ENCODE measurements around the gene PNCK. TPM values are rescaled to one million over a fixed set of nuclear protein-coding genes. Genes with fewer than 3 reads are reported as not detected.
"Not testable (repeated sequence)": the region's sequence is repeated elsewhere in the genome, so short reads cannot be mapped to it uniquely, and the experiment has no call there.

Gene PNCK
- total RNA-seq, 1 experiment from 2014 or later = not detected

DNA sequence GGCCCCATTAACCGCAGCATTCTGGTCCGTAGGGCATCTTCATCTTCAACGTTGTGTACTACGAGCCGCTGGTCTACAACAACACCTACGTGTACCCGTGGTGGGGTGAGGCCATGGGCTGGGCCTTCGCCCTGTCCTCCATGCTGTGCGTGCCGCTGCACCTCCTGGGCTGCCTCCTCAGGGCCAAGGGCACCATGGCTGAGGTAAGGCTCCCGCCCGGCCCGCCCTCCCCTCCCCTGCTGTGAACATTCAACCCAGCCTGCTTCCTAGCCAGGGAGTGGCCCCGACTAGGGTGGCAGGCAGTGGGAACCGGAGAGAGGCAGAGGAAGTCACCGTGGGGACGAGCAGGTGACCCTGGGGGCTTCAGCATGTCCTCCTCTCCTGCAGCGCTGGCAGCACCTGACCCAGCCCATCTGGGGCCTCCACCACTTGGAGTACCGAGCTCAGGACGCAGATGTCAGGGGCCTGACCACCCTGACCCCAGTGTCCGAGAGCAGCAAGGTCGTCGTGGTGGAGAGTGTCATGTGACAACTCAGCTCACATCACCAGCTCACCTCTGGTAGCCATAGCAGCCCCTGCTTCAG lies 21.2 kb upstream of the PNCK start:
- no TSS peak for BruUV-seq (replicated peaks)
- Histone ChIP-seq H3K4me3 (ENCODE audit: low read depth, low read length) (no peak overlapping the region), H3K27me3 (replicated peaks; ENCODE audit: control insufficient read depth, insufficient read depth, low read length) (no peaks in the 10 kb centered on the region), H3K4me1 (no peaks in the 10 kb centered on the region), H3K9me3 (no peaks in the 10 kb centered on the region), H3K36me3 (ENCODE audit: control insufficient read depth, insufficient read depth, low read length) (no peaks in the 10 kb centered on the region)
- Mint-ChIP-seq H3K4me3 (ENCODE audit: unreplicated experiment) (no peak overlapping the region), H3K9me3 (ENCODE audit: unreplicated experiment) (no peaks in the 10 kb centered on the region), H3K27ac (ENCODE audit: unreplicated experiment) (no peak overlapping the region), H3K4me1 (ENCODE audit: low read depth, unreplicated experiment) (no peaks in the 10 kb centered on the region), H3K27me3 (ENCODE audit: insufficient read depth, unreplicated experiment) (no peaks in the 10 kb centered on the region), H3K36me3 (ENCODE audit: insufficient read depth, unreplicated experiment) (peaks cover 34% of the 10 kb centered on the region)
- DNase-seq = no peak
- CTCF ChIA-PET = no interaction called here
- intact Hi-C loops (cut with micrococcal nuclease; ENCODE audit: unreplicated experiment) = no loop called here
- POLR2A ChIA-PET = no interaction called here
- TF ChIP-seq, protein P1, sequence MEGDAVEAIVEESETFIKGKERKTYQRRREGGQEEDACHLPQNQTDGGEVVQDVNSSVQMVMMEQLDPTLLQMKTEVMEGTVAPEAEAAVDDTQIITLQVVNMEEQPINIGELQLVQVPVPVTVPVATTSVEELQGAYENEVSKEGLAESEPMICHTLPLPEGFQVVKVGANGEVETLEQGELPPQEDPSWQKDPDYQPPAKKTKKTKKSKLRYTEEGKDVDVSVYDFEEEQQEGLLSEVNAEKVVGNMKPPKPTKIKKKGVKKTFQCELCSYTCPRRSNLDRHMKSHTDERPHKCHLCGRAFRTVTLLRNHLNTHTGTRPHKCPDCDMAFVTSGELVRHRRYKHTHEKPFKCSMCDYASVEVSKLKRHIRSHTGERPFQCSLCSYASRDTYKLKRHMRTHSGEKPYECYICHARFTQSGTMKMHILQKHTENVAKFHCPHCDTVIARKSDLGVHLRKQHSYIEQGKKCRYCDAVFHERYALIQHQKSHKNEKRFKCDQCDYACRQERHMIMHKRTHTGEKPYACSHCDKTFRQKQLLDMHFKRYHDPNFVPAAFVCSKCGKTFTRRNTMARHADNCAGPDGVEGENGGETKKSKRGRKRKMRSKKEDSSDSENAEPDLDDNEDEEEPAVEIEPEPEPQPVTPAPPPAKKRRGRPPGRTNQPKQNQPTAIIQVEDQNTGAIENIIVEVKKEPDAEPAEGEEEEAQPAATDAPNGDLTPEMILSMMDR (IDR thresholded peaks at IDR 0.05; ENCODE audit: insufficient read depth in 1 of 2, low read depth in 1 of 2, low read length in 1 of 2, severe bottlenecking in 1 of 2, unreplicated experiment in 1 of 2) = no peak

DNA sequence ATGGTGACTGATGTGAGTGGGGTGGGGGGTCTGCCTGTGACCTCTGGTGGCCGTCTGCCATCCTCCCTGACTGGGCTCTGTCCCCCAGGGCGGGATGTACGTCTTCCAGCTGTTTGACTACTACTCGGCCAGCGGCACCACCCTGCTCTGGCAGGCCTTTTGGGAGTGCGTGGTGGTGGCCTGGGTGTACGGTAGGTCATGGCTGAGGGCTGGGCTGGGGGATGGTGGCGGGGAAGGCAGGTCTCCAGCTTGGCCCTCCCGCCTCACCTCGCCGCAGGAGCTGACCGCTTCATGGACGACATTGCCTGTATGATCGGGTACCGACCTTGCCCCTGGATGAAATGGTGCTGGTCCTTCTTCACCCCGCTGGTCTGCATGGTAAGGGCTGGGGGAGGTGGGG lies 20.6 kb upstream of the PNCK start:
- H3K4me1 ChIP-seq; H3K36me3 ChIP-seq (ENCODE audit: control insufficient read depth, insufficient read depth, low read length); H3K4me3 Mint-ChIP-seq (ENCODE audit: unreplicated experiment); BruUV-seq (replicated peaks); CTCF ChIA-PET; intact Hi-C loops (cut with micrococcal nuclease; ENCODE audit: unreplicated experiment); DNase-seq; H3K27me3 Mint-ChIP-seq (ENCODE audit: insufficient read depth, unreplicated experiment); H3K4me1 Mint-ChIP-seq (ENCODE audit: low read depth, unreplicated experiment); H3K4me3 ChIP-seq (ENCODE audit: low read depth, low read length); H3K9me3 Mint-ChIP-seq (ENCODE audit: unreplicated experiment); H3K9me3 ChIP-seq; H3K27ac Mint-ChIP-seq (ENCODE audit: unreplicated experiment); H3K27me3 ChIP-seq (replicated peaks; ENCODE audit: control insufficient read depth, insufficient read depth, low read length); POLR2A ChIA-PET: not testable (repeated sequence)
- H3K36me3 Mint-ChIP-seq (ENCODE audit: insufficient read depth, unreplicated experiment) = peaks cover 37% of the 10 kb centered on the region

DNA sequence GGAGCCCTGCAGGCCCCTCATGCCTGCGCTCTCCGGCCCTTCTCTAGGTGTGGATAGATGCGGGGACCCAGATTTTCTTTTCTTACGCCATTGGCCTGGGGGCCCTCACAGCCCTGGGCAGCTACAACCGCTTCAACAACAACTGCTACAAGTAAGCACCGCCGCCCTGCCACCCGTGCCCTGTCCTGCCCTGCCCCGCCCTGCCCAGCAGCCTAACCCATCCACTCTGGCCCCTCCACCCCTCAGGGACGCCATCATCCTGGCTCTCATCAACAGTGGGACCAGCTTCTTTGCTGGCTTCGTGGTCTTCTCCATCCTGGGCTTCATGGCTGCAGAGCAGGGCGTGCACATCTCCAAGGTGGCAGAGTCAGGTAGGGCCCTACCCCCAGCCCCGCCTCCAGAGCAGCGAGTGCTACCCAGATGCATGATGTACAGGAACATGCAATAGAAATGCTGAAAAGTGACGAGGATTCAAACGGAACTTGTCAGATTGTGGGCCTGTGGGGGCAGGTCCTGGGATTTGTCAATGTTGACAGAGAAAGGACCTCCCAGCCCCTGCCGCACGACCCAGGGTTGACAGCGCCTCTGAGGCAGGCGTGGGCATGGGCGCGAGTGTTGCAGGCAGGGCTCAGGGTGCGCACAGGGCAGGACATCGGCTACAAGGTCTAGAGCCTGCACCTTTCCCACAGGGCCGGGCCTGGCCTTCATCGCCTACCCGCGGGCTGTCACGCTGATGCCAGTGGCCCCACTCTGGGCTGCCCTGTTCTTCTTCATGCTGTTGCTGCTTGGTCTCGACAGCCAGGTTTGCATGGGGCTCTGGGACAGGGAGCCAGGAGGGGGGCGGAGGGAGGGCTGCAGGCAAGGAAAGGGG lies 19.8 kb upstream of the PNCK start:
- Mint-ChIP-seq H3K27me3 (ENCODE audit: insufficient read depth, unreplicated experiment) (no peaks in the 10 kb centered on the region), H3K4me1 (ENCODE audit: low read depth, unreplicated experiment) (no peaks in the 10 kb centered on the region), H3K9me3 (ENCODE audit: unreplicated experiment) (no peaks in the 10 kb centered on the region), H3K4me3 (ENCODE audit: unreplicated experiment) (no peak overlapping the region), H3K27ac (ENCODE audit: unreplicated experiment) (no peak overlapping the region), H3K36me3 (ENCODE audit: insufficient read depth, unreplicated experiment) (peaks cover 38% of the 10 kb centered on the region)
- ChIA-PET POLR2A (no interaction called here), CTCF (no interaction called here)
- TF ChIP-seq, protein P1 (IDR thresholded peaks at IDR 0.05; ENCODE audit: insufficient read depth in 1 of 2, low read depth in 1 of 2, low read length in 1 of 2, severe bottlenecking in 1 of 2, unreplicated experiment in 1 of 2) = no peak
- BruUV-seq (replicated peaks) = no TSS peak
- DNase-seq = no peak
- Histone ChIP-seq H3K27me3 (replicated peaks; ENCODE audit: control insufficient read depth, insufficient read depth, low read length) (no peaks in the 10 kb centered on the region), H3K4me1 (no peaks in the 10 kb centered on the region), H3K4me3 (ENCODE audit: low read depth, low read length) (no peak overlapping the region), H3K9me3 (no peaks in the 10 kb centered on the region), H3K36me3 (ENCODE audit: control insufficient read depth, insufficient read depth, low read length) (no peaks in the 10 kb centered on the region)
- intact Hi-C loops (cut with micrococcal nuclease; ENCODE audit: unreplicated experiment) = no loop called here
